ENCODE measurements around the gene HDAC8.

Gene HDAC8

GRCh38 chrX:72545990-72546389 is 26.7 kb downstream of the HDAC8 start:
- Histone ChIP-seq H3K36me3 (replicated peaks; ENCODE audit: insufficient read depth, low read length) (no peaks in the 10 kb centered on the region), H4K20me1 (ENCODE audit: insufficient read depth, low read length) (no peaks in the 10 kb centered on the region), H2AFZ (ENCODE audit: low read length) (no peak overlapping the region), H3K9me2 (replicated peaks; ENCODE audit: insufficient read depth, low read length) (no peaks in the 10 kb centered on the region), H3K27ac (ENCODE audit: low read length) (no peak overlapping the region), H3K79me2 (ENCODE audit: low read length) (no peaks in the 10 kb centered on the region), H3K4me3 (ENCODE audit: low read length) (no peak overlapping the region), H3K9ac (ENCODE audit: low read length) (no peak overlapping the region), H3K27me3 (replicated peaks; ENCODE audit: insufficient read depth, low read length) (no peaks in the 10 kb centered on the region), H3F3A (ENCODE audit: insufficient read depth, low read length) (no peaks in the 10 kb centered on the region), H3K4me2 (ENCODE audit: low read depth, low read length) (no peak overlapping the region), H3K9me3 (replicated peaks; ENCODE audit: insufficient read depth, low read length) (no peaks in the 10 kb centered on the region), H3K4me1 (ENCODE audit: low read length) (no peaks in the 10 kb centered on the region)
- DNase-seq: no peak
- TF ChIP-seq EZH2 (optimal IDR thresholded peaks at IDR 0.05; ENCODE audit: low read depth, low read length) (no peak), CTCF (IDR thresholded peaks at IDR 0.05; ENCODE audit: low read length) (no peak), EZH2phosphoT487 (IDR thresholded peaks at IDR 0.05; ENCODE audit: low read length) (no peak)

GRCh38 chrX:72540318-72540717 is 32.3 kb downstream of the HDAC8 start:
- H3K27me3 ChIP-seq (replicated peaks; ENCODE audit: insufficient read depth, low read length): no peaks in the 10 kb centered on the region
- H2AFZ ChIP-seq (ENCODE audit: low read length): no peak overlapping the region
- H3F3A ChIP-seq (ENCODE audit: insufficient read depth, low read length): no peaks in the 10 kb centered on the region
- no peak for DNase-seq
- H3K9me3 ChIP-seq (replicated peaks; ENCODE audit: insufficient read depth, low read length): no peaks in the 10 kb centered on the region
- H4K20me1 ChIP-seq (ENCODE audit: insufficient read depth, low read length): no peaks in the 10 kb centered on the region; the same call in 1 of the 2 replicates
- H3K4me1 ChIP-seq (ENCODE audit: low read length): no peaks in the 10 kb centered on the region
- H3K36me3 ChIP-seq (replicated peaks; ENCODE audit: insufficient read depth, low read length): no peaks in the 10 kb centered on the region
- no peak overlapping the region for H3K4me3 ChIP-seq (ENCODE audit: low read length)
- H3K9ac ChIP-seq (ENCODE audit: low read length): no peak overlapping the region
- H3K79me2 ChIP-seq (ENCODE audit: low read length): no peaks in the 10 kb centered on the region
- no peak for TF ChIP-seq CTCF (IDR thresholded peaks at IDR 0.05; ENCODE audit: low read length)
- no peak for TF ChIP-seq EZH2phosphoT487 (IDR thresholded peaks at IDR 0.05; ENCODE audit: low read length)
- TF ChIP-seq EZH2 (optimal IDR thresholded peaks at IDR 0.05; ENCODE audit: low read depth, low read length): no peak
- no peak overlapping the region for H3K27ac ChIP-seq (ENCODE audit: low read length)
- no peaks in the 10 kb centered on the region for H3K9me2 ChIP-seq (replicated peaks; ENCODE audit: insufficient read depth, low read length)
- no peak overlapping the region for H3K4me2 ChIP-seq (ENCODE audit: low read depth, low read length)

DNA sequence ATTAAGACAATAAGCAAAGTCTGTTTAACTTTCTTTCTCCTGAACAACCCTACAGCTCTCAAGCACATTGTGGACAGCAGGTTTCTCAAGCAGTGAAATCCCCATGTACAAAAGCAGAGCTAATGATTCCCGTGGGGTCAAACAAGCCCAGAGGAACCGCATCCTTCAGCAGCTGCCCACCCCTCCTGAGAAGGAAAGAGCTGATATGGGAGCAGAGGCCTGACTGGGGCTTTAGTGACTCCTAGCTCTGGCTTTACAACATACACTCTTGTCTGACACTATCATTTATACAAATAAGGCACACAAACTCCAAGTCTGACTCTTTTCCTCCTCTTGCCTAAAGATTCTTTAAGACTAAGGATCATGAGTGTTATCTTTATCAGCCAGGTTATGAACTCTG is 32.8 kb downstream of the HDAC8 start:
- no peak overlapping the region for H3K27ac ChIP-seq (ENCODE audit: low read length)
- no peaks in the 10 kb centered on the region; the same call in 1 of the 2 replicates for H4K20me1 ChIP-seq (ENCODE audit: insufficient read depth, low read length)
- no peak for TF ChIP-seq EZH2phosphoT487 (IDR thresholded peaks at IDR 0.05; ENCODE audit: low read length)
- TF ChIP-seq EZH2 (optimal IDR thresholded peaks at IDR 0.05; ENCODE audit: low read depth, low read length): no peak
- TF ChIP-seq CTCF (IDR thresholded peaks at IDR 0.05; ENCODE audit: low read length): no peak
- no peaks in the 10 kb centered on the region for H3F3A ChIP-seq (ENCODE audit: insufficient read depth, low read length)
- H3K4me2 ChIP-seq (ENCODE audit: low read depth, low read length): no peak overlapping the region
- H3K36me3 ChIP-seq (replicated peaks; ENCODE audit: insufficient read depth, low read length): no peaks in the 10 kb centered on the region
- no peaks in the 10 kb centered on the region for H3K9me3 ChIP-seq (replicated peaks; ENCODE audit: insufficient read depth, low read length)
- H3K79me2 ChIP-seq (ENCODE audit: low read length): no peaks in the 10 kb centered on the region
- no peak for DNase-seq
- H3K27me3 ChIP-seq (replicated peaks; ENCODE audit: insufficient read depth, low read length): no peaks in the 10 kb centered on the region
- H3K4me3 ChIP-seq (ENCODE audit: low read length): no peak overlapping the region
- no peak overlapping the region for H3K9ac ChIP-seq (ENCODE audit: low read length)
- H2AFZ ChIP-seq (ENCODE audit: low read length): no peak overlapping the region
- no peaks in the 10 kb centered on the region for H3K9me2 ChIP-seq (replicated peaks; ENCODE audit: insufficient read depth, low read length)
- H3K4me1 ChIP-seq (ENCODE audit: low read length): no peaks in the 10 kb centered on the region
